Upper lobe of left lung (tissue), 4 donors: ENCODE data around the gene ARRB1.

Experiments
- POLR2A ChIP-seq, 4 donors: fragments of 450-650 bp; IDR thresholded peaks; one replicate each; pipeline ENCODE4 v1.5.1; 2016 to 2017; ENCODE audit warnings: antibody characterized with exemption in 4 of 4, mild to moderate bottlenecking in 2 of 4
- POLR2AphosphoS5 ChIP-seq, 2 donors: sonication (generic); formaldehyde crosslinking; IDR thresholded peaks; one replicate each; pipeline ENCODE4 v1.5.1; 2017; ENCODE audit warnings: antibody characterized with exemption in 2 of 2
- TF ChIP-seq, protein P1 (sequence below), 6 experiments: fragments of 450-650 bp in 4 of 6; fragments of 200-600 bp in 2 of 6; sonication (generic) in 2 of 6; IDR thresholded peaks; one replicate each; pipeline ENCODE4 v1.5.1; 2016 to 2019; ENCODE audit warnings: antibody characterized with exemption in 6 of 6

DNA sequence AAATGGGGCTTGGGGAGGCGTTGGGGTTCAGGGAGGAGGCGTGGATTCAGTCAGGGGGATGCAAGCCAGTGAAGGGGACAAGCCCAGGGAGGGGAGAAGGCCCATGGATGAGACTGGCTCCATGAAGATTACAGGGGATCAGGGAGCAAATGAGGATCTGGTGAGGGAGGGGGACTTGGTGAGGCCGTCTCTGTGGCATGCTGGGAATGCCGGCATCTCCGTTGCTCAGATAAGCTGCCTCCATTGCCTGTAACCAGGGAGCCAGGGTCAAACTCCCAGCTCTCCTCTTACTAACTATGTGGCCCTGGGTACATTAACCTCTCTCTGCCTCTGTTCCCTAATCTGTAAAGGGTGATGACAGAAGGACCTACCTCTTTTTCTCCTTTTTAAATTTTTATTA lies 72.2 kb downstream of the ARRB1 start:
- TF ChIP-seq, protein P1, sequence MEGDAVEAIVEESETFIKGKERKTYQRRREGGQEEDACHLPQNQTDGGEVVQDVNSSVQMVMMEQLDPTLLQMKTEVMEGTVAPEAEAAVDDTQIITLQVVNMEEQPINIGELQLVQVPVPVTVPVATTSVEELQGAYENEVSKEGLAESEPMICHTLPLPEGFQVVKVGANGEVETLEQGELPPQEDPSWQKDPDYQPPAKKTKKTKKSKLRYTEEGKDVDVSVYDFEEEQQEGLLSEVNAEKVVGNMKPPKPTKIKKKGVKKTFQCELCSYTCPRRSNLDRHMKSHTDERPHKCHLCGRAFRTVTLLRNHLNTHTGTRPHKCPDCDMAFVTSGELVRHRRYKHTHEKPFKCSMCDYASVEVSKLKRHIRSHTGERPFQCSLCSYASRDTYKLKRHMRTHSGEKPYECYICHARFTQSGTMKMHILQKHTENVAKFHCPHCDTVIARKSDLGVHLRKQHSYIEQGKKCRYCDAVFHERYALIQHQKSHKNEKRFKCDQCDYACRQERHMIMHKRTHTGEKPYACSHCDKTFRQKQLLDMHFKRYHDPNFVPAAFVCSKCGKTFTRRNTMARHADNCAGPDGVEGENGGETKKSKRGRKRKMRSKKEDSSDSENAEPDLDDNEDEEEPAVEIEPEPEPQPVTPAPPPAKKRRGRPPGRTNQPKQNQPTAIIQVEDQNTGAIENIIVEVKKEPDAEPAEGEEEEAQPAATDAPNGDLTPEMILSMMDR (IDR thresholded peaks at IDR 0.05): no peak
- TF ChIP-seq POLR2A (IDR thresholded peaks at IDR 0.05) (no peak), POLR2AphosphoS5 (IDR thresholded peaks at IDR 0.05) (no peak)
